ENCODE data around the gene NFYC.

DNA sequence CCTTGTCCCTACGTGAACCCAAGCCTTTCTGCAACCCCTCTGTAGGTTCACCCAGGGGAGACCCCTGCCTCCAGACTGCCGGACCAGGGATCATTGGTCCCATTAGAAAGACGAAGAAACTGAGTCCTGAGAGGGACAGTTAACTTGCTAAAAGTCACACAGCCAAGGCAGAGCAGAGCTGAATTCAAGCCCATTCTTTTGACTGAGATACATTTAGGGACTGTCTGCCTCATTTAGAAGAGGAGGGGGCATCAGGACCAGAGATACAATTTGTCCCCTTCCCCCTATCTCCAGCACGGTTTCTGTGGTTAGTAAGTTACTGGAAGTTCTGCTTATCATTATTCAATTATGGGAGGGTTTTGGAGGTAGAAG is 111.2 kb downstream of the NFYC start:
- TF ChIP-seq, protein P1, sequence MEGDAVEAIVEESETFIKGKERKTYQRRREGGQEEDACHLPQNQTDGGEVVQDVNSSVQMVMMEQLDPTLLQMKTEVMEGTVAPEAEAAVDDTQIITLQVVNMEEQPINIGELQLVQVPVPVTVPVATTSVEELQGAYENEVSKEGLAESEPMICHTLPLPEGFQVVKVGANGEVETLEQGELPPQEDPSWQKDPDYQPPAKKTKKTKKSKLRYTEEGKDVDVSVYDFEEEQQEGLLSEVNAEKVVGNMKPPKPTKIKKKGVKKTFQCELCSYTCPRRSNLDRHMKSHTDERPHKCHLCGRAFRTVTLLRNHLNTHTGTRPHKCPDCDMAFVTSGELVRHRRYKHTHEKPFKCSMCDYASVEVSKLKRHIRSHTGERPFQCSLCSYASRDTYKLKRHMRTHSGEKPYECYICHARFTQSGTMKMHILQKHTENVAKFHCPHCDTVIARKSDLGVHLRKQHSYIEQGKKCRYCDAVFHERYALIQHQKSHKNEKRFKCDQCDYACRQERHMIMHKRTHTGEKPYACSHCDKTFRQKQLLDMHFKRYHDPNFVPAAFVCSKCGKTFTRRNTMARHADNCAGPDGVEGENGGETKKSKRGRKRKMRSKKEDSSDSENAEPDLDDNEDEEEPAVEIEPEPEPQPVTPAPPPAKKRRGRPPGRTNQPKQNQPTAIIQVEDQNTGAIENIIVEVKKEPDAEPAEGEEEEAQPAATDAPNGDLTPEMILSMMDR (IDR thresholded peaks at IDR 0.05; ENCODE audit: borderline replicate concordance, extremely low read depth, low read length, poor library complexity, severe bottlenecking) = no peak
- TF ChIP-seq EZH2 (IDR thresholded peaks at IDR 0.05; ENCODE audit: borderline replicate concordance, low read depth, low read length, severe bottlenecking) = no peak

Measured in DND-41 (cell line).